HG02798 (cell line): ENCODE measurements around the gene CYP21A2.

ENCODE experiments used
- ATAC-seq: cut with Tn5 transposase; IDR thresholded peaks from one replicate; pipeline ENCODE4 v1.9.1; 2021; ENCODE audit warnings: mild to moderate bottlenecking; ENCODE audit not compliant: unreplicated experiment, poor library complexity

The CYP21A2 gene

GRCh38 chr6:32079566-32080290, 41.5 kb downstream of the CYP21A2 start:
- no peak for ATAC-seq

- ATAC-seq, result no peak
Observed at GRCh38 chr6:32081168-32081990, 43.2 kb downstream of the CYP21A2 start.

- ATAC-seq, result no peak
Observed at GRCh38 chr6:32082478-32082877, 44.3 kb downstream of the CYP21A2 start.

GRCh38 chr6:32082935-32083334, 44.7 kb downstream of the CYP21A2 start:
- no peak for ATAC-seq

GRCh38 chr6:32083812-32084768, 45.9 kb downstream of the CYP21A2 start:
- ATAC-seq, result no peak

- ATAC-seq, result no peak
Observed at GRCh38 chr6:32084780-32085179, 46.6 kb downstream of the CYP21A2 start.

- ATAC-seq, result no peak
Observed at GRCh38 chr6:32085759-32086459, 47.7 kb downstream of the CYP21A2 start.

- peak; percentile 58 for ATAC-seq
Observed at GRCh38 chr6:32086661-32087573, 48.7 kb downstream of the CYP21A2 start.

- ATAC-seq, result no peak
Observed at GRCh38 chr6:32087574-32088486, 49.6 kb downstream of the CYP21A2 start.

- no peak for ATAC-seq
Observed at GRCh38 chr6:32088487-32089049, 50.4 kb downstream of the CYP21A2 start.

GRCh38 chr6:32089082-32089828, 51.0 kb downstream of the CYP21A2 start:
- ATAC-seq, result no peak
